ENCODE results near the gene NRTN. TPM values are rescaled to one million over a fixed set of nuclear protein-coding genes. Genes with fewer than 3 reads are reported as not detected.

Gene NRTN
- total RNA-seq, 1 donor from 2014 or later = 5.4 TPM

- Mint-ChIP-seq H3K4me1 (ENCODE audit: unreplicated experiment) (peaks cover 10% of the 10 kb centered on the region), H3K36me3 (peaks cover 11% of the 10 kb centered on the region), H3K9me3 (peaks cover 5% of the 10 kb centered on the region), H3K27ac (no peak overlapping the region), H3K27me3 (no peaks in the 10 kb centered on the region), H3K4me3 (peak overlapping the region; percentile 59)
- no peak for TF ChIP-seq CTCF (conservative IDR thresholded peaks at IDR 0.05)
- no peak for DNase-seq (ENCODE audit: extremely low spot score, unreplicated experiment)
Measured at GRCh38 chr19:5788422-5788821, 16.4 kb upstream of the NRTN start.

GRCh38 chr19:5789351-5789761, 15.5 kb upstream of the NRTN start:
- Mint-ChIP-seq H3K36me3 (peaks cover 11% of the 10 kb centered on the region), H3K27me3 (no peaks in the 10 kb centered on the region), H3K27ac (no peak overlapping the region), H3K4me3 (no peak overlapping the region), H3K9me3 (peaks cover 5% of the 10 kb centered on the region), H3K4me1 (ENCODE audit: unreplicated experiment) (peaks cover 10% of the 10 kb centered on the region)
- no peak for DNase-seq (ENCODE audit: extremely low spot score, unreplicated experiment)
- no peak for TF ChIP-seq CTCF (conservative IDR thresholded peaks at IDR 0.05)

DNA sequence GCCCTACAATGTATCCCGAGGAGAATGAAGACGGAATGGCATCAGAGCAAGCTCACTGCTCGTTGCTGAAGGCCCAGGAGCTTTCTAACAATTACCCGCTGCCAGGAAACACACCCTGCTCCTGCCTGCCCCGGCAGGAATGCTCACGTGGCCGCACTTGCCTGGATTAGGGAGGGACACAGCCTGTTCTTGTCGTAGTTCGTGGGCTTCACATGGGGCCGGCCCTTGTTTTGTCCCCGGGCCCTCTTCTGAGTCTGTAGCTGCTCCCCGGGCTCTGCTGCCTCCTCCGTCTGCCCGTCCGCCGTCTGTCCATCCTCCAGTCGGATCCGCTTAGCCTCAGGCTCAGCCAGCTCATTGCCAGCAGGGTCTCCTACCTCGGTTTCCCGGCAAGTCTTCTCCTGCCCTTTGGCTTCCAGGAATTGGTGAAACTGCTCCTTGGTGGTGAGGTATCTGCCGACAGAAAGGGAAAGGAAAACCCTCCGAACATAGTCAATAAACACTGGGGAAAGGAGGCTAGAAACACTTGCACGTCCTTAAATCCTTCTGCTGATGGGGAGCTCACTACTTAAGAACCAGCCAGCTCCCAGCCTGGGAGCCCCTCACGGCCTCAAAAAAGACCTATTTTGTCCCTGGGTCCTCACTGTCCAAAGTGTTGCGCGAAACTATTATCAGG, 14.8 kb upstream of the NRTN start:
- no peak for DNase-seq (ENCODE audit: extremely low spot score, unreplicated experiment)
- peaks cover 11% of the 10 kb centered on the region for H3K36me3 Mint-ChIP-seq
- peaks cover 5% of the 10 kb centered on the region for H3K9me3 Mint-ChIP-seq
- H3K27me3 Mint-ChIP-seq = no peaks in the 10 kb centered on the region
- H3K27ac Mint-ChIP-seq = peak overlapping the region; percentile 100
- H3K4me1 Mint-ChIP-seq (ENCODE audit: unreplicated experiment) = peaks cover 10% of the 10 kb centered on the region
- H3K4me3 Mint-ChIP-seq = peak overlapping the region; percentile 100
- TF ChIP-seq CTCF (conservative IDR thresholded peaks at IDR 0.05) = no peak

DNA sequence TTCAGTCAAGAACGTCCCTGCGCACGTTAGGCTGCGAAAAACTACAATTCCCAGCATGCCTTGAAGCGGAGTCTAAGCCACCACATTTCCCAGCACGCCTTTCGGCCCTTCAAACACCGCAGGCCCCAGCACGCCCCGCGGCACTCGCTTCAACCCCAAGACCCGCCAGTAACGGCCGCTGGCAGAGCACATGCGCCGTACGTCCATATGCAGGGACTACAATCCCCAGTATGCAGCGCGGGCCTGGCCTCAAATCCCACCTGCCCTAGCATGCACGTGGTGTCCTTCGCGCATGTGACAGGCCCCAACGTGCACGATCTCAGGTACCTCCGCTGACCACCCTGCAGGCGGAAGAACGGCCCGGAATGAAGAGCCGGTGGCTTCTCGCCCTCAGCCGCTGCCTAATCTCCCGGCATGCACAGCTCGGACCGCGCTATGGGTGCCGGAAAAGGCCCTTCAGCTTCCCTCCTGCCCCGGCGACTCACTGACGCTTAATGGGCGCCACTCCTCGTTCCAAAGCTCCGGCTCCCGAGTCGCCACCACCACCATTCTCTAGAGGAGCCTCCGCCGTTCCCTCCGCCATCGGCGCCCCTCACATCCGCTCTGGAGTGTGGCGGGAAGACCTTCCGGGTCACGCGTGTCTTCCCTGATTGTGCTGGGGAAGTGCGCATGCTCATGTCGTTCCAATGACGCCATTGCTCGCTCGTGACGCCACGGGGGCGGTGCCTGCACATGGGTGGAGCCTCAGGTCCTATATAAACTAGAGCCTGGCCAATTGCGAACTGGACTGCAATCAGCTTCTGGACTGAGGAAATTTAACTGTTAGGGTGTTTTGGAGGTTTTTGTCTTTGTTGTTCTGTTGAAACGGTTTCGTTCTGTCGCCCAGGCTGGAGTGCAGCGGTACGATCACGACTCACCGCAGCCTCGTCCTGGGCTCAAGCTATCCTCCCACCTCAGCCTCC, 14.0 kb upstream of the NRTN start, which contains the start of gene DUS3L:
DUS3L (minus strand) TSS at position 605 of the 962 bp plus-strand sequence; CDS start at position 583, 22 bp downstream.
- Mint-ChIP-seq H3K27me3 (no peaks in the 10 kb centered on the region), H3K4me1 (ENCODE audit: unreplicated experiment) (peaks cover 10% of the 10 kb centered on the region), H3K4me3 (peak within 1 kb of the TSS; percentile 100), H3K9me3 (peaks cover 5% of the 10 kb centered on the region), H3K36me3 (peaks cover 11% of the 10 kb centered on the region), H3K27ac (peak within 1 kb of the TSS; percentile 100)
- no peak for TF ChIP-seq CTCF (conservative IDR thresholded peaks at IDR 0.05)
- DNase-seq (ENCODE audit: extremely low spot score, unreplicated experiment) = peak; percentile 98

- H3K27me3 Mint-ChIP-seq = no peaks in the 10 kb centered on the region
- no peak overlapping the region for H3K27ac Mint-ChIP-seq
- peaks cover 11% of the 10 kb centered on the region for H3K36me3 Mint-ChIP-seq
- peaks cover 5% of the 10 kb centered on the region for H3K9me3 Mint-ChIP-seq
- no peak overlapping the region for H3K4me3 Mint-ChIP-seq
- peaks cover 10% of the 10 kb centered on the region for H3K4me1 Mint-ChIP-seq (ENCODE audit: unreplicated experiment)
- no peak for DNase-seq (ENCODE audit: extremely low spot score, unreplicated experiment)
- no peak for TF ChIP-seq CTCF (conservative IDR thresholded peaks at IDR 0.05)
Measured at GRCh38 chr19:5792224-5792623, 12.6 kb upstream of the NRTN start.
